ENCODE measurements around the gene ASTL. TPM values are rescaled to one million over a fixed set of nuclear protein-coding genes. Genes with fewer than 3 reads are reported as not detected.

The ASTL gene
- total RNA-seq, 1 experiment from 2014 or later: 0.34 TPM

- H3K4me2 ChIP-seq (ENCODE audit: low read length): no peak overlapping the region
- CTCF ChIA-PET: no interaction called here
- DNase-seq (ENCODE audit: low read depth, low spot score) (no peak), ATAC-seq (no peak)
- peaks cover 4 to 14% of the 10 kb centered on the region in 2 experiments; a peak in 3 of 4 replicates for H3K4me1 ChIP-seq (ENCODE audit: control insufficient read depth in 1 of 2, insufficient read depth in 2 of 2, low read length in 2 of 2)
- no peak overlapping the region for H2AFZ ChIP-seq (ENCODE audit: low read depth, low read length, poor library complexity, severe bottlenecking)
- no peaks in the 10 kb centered on the region for H3K27me3 ChIP-seq (ENCODE audit: insufficient read depth, low read length)
- POLR2A ChIA-PET: no interaction called here
- H3K9me2 ChIP-seq (ENCODE audit: insufficient read depth): no peaks in the 10 kb centered on the region
- RAD21 ChIA-PET (ENCODE audit: low non-redundant PET in 1 of 2, low total read pairs in 2 of 2, uncharacterized antibody in 2 of 2, unreplicated experiment in 2 of 2): no interaction called here
- intact Hi-C loops (cut with micrococcal nuclease): no loop called here
- BruUV-seq (replicated peaks): no TSS peak
- no peak for TF ChIP-seq ZFX (IDR thresholded peaks at IDR 0.05)
- no peak for TF ChIP-seq JUND (IDR thresholded peaks at IDR 0.05)
- no peak for TF ChIP-seq ZBTB33 (IDR thresholded peaks at IDR 0.05; ENCODE audit: extremely low read depth, insufficient replicate concordance, low read length)
- TF ChIP-seq POLR2A (IDR thresholded peaks at IDR 0.05; ENCODE audit: borderline replicate concordance, extremely low read depth, insufficient read depth, insufficient read length): no peak
- no peak for TF ChIP-seq CBX3 (IDR thresholded peaks at IDR 0.05; ENCODE audit: low read depth)
- TF ChIP-seq ELF1 (IDR thresholded peaks at IDR 0.05; ENCODE audit: borderline replicate concordance, low read depth): no peak
- TF ChIP-seq TCF7L2 (IDR thresholded peaks at IDR 0.05; ENCODE audit: borderline replicate concordance, extremely low read depth, insufficient read depth, insufficient read length): no peak
- no peak for TF ChIP-seq EGR1 (IDR thresholded peaks at IDR 0.05; ENCODE audit: low read depth)
- TF ChIP-seq ATF3 (IDR thresholded peaks at IDR 0.05): no peak
- TF ChIP-seq ZNF274 (IDR thresholded peaks at IDR 0.05; ENCODE audit: low read depth, low read length): no peak
- TF ChIP-seq CEBPB (IDR thresholded peaks at IDR 0.05; ENCODE audit: low read depth): no peak
- TF ChIP-seq MAX (IDR thresholded peaks at IDR 0.05): no peak
- TF ChIP-seq SIN3A (IDR thresholded peaks at IDR 0.05; ENCODE audit: low read depth): no peak
- no peak for TF ChIP-seq EZH2phosphoT487 (IDR thresholded peaks at IDR 0.05; ENCODE audit: borderline replicate concordance)
- no peak for TF ChIP-seq FOSL1 (IDR thresholded peaks at IDR 0.05; ENCODE audit: low read depth)
- no peak for TF ChIP-seq SP1 (IDR thresholded peaks at IDR 0.05; ENCODE audit: low read depth)
- no peak for TF ChIP-seq REST (IDR thresholded peaks at IDR 0.05; ENCODE audit: low read depth)
- TF ChIP-seq, protein P1, sequence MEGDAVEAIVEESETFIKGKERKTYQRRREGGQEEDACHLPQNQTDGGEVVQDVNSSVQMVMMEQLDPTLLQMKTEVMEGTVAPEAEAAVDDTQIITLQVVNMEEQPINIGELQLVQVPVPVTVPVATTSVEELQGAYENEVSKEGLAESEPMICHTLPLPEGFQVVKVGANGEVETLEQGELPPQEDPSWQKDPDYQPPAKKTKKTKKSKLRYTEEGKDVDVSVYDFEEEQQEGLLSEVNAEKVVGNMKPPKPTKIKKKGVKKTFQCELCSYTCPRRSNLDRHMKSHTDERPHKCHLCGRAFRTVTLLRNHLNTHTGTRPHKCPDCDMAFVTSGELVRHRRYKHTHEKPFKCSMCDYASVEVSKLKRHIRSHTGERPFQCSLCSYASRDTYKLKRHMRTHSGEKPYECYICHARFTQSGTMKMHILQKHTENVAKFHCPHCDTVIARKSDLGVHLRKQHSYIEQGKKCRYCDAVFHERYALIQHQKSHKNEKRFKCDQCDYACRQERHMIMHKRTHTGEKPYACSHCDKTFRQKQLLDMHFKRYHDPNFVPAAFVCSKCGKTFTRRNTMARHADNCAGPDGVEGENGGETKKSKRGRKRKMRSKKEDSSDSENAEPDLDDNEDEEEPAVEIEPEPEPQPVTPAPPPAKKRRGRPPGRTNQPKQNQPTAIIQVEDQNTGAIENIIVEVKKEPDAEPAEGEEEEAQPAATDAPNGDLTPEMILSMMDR (IDR thresholded peaks at IDR 0.05 in 2 of 3, conservative IDR thresholded peaks at IDR 0.05 in 1 of 3; ENCODE audit: borderline replicate concordance in 1 of 3, insufficient read depth in 1 of 3, low read depth in 2 of 3, low read length in 2 of 3): no peak
- H3K9me3 ChIP-seq (ENCODE audit: control insufficient read depth in 1 of 2, insufficient read depth in 1 of 2, low read depth in 1 of 2, low read length in 2 of 2): no peaks in the 10 kb centered on the region
- no peak overlapping the region for H3K4me3 ChIP-seq (replicated peaks in 1 of 2; ENCODE audit: low read depth in 1 of 2, low read length in 2 of 2)
- no peak overlapping the region for H3K9ac ChIP-seq (ENCODE audit: low read length)
- no peak overlapping the region for H3K27ac ChIP-seq (ENCODE audit: low read depth, low read length)
- H4K20me1 ChIP-seq (ENCODE audit: insufficient read depth): no peaks in the 10 kb centered on the region
- no peaks in the 10 kb centered on the region for H3K36me3 ChIP-seq (ENCODE audit: control insufficient read depth in 1 of 2, insufficient read depth in 2 of 2, low read length in 2 of 2)
- no peaks in the 10 kb centered on the region for H3K79me2 ChIP-seq (ENCODE audit: insufficient read depth, low read length)
Measured at GRCh38 chr2:96134421-96134820, 3.9 kb downstream of the ASTL start.
